ENCODE data around the gene CHRD. TPM values are rescaled to one million over a fixed set of nuclear protein-coding genes. Genes with fewer than 3 reads are reported as not detected.
A peak's percentile ranks its signal among the peaks of the same experiment; 100 is the strongest.

The CHRD gene
- total RNA-seq, 1 donor from 2014 or later: 47.1 TPM

- Mint-ChIP-seq H3K27me3 (ENCODE audit: unreplicated experiment) (peaks cover 16% of the 10 kb centered on the region), H3K36me3 (ENCODE audit: unreplicated experiment) (no peaks in the 10 kb centered on the region), H3K9me3 (ENCODE audit: unreplicated experiment) (peaks cover 13% of the 10 kb centered on the region), H3K4me1 (ENCODE audit: low read depth, unreplicated experiment) (no peaks in the 10 kb centered on the region), H3K4me3 (ENCODE audit: unreplicated experiment) (peak overlapping the region; percentile 86), H3K27ac (ENCODE audit: unreplicated experiment) (no peak overlapping the region)
- DNase-seq: no peak
- TF ChIP-seq CTCF (IDR thresholded peaks at IDR 0.05; ENCODE audit: partially characterized antibody, unreplicated experiment): no peak
Observed at GRCh38 chr3:184360929-184361531, 18.8 kb upstream of the CHRD start.

- Mint-ChIP-seq H3K27ac (ENCODE audit: unreplicated experiment) (peak within 1 kb of the TSS; percentile 91), H3K27me3 (ENCODE audit: unreplicated experiment) (peaks cover 16% of the 10 kb centered on the region), H3K9me3 (ENCODE audit: unreplicated experiment) (peaks cover 13% of the 10 kb centered on the region), H3K4me1 (ENCODE audit: low read depth, unreplicated experiment) (no peaks in the 10 kb centered on the region), H3K4me3 (ENCODE audit: unreplicated experiment) (peak within 1 kb of the TSS; percentile 96), H3K36me3 (ENCODE audit: unreplicated experiment) (no peaks in the 10 kb centered on the region)
- TF ChIP-seq CTCF (IDR thresholded peaks at IDR 0.05; ENCODE audit: partially characterized antibody, unreplicated experiment): no peak
- peak; percentile 75 for DNase-seq
Observed at GRCh38 chr3:184361532-184361931, 18.3 kb upstream of the CHRD start, which contains the start of the genes CLCN2 and POLR2H. Gene CLCN2, minus strand, starts transcription at chr3:184361605. Its CDS starts 126 bp downstream, at chr3:184361479. Gene POLR2H, plus strand, starts transcription at chr3:184361710. Its CDS starts 1,783 bp downstream, at chr3:184363493.

- Mint-ChIP-seq H3K27me3 (ENCODE audit: unreplicated experiment) (peaks cover 16% of the 10 kb centered on the region), H3K27ac (ENCODE audit: unreplicated experiment) (peak overlapping the region; percentile 91), H3K9me3 (ENCODE audit: unreplicated experiment) (peaks cover 11% of the 10 kb centered on the region), H3K36me3 (ENCODE audit: unreplicated experiment) (no peaks in the 10 kb centered on the region), H3K4me1 (ENCODE audit: low read depth, unreplicated experiment) (no peaks in the 10 kb centered on the region), H3K4me3 (ENCODE audit: unreplicated experiment) (peak overlapping the region; percentile 96)
- DNase-seq: peak; percentile 65
- no peak for TF ChIP-seq CTCF (IDR thresholded peaks at IDR 0.05; ENCODE audit: partially characterized antibody, unreplicated experiment)
Observed at GRCh38 chr3:184361932-184362667, 17.8 kb upstream of the CHRD start.

- TF ChIP-seq CTCF (IDR thresholded peaks at IDR 0.05; ENCODE audit: partially characterized antibody, unreplicated experiment): peak; percentile 49
- Mint-ChIP-seq H3K4me1 (ENCODE audit: low read depth, unreplicated experiment) (no peaks in the 10 kb centered on the region), H3K9me3 (ENCODE audit: unreplicated experiment) (peaks cover 11% of the 10 kb centered on the region), H3K27me3 (ENCODE audit: unreplicated experiment) (peaks cover 16% of the 10 kb centered on the region), H3K36me3 (ENCODE audit: unreplicated experiment) (no peaks in the 10 kb centered on the region), H3K27ac (ENCODE audit: unreplicated experiment) (peak overlapping the region; percentile 91), H3K4me3 (ENCODE audit: unreplicated experiment) (peak overlapping the region; percentile 96)
- peak; percentile 96 for DNase-seq
Observed at GRCh38 chr3:184362668-184363546, 16.9 kb upstream of the CHRD start.
